ENCODE results near the gene FTMT. TPM values are rescaled to one million over a fixed set of nuclear protein-coding genes. Genes with fewer than 3 reads are reported as not detected.

FTMT gene
- total and polyA plus RNA-seq, 2 of the 4 experiments (the other 2 are of a cell fraction), result not detected

- no peak overlapping the region for H2BK120ac ChIP-seq (ENCODE audit: low read depth, low read length)
- no peak overlapping the region for H2BK5ac ChIP-seq (ENCODE audit: low read depth, low read length, poor library complexity, severe bottlenecking)
- no peak overlapping the region for H3K9ac ChIP-seq (ENCODE audit: low read depth, low read length)
- no CpG with 5 or more reads among the region's 2 CpGs for WGBS, 2 experiments (ENCODE audit: extremely low coverage in 2 of 2, insufficient read length in 1 of 2)
- no peak overlapping the region for H4K8ac ChIP-seq (ENCODE audit: low read depth in 2 of 2, low read length in 2 of 2)
- no peaks in the 10 kb centered on the region for H3K9me3 ChIP-seq (ENCODE audit: control insufficient read depth, insufficient read depth, low read length)
- H3K27ac ChIP-seq (ENCODE audit: insufficient read depth, low read length), result no peak overlapping the region
- ChIA-PET CTCF (no interaction called here), POLR2A (ENCODE audit: unreplicated experiment) (no interaction called here)
- H3K4me1 ChIP-seq (ENCODE audit: control insufficient read depth, insufficient read depth, low read length), result no peaks in the 10 kb centered on the region
- ATAC-seq (ENCODE audit: low read depth), result no peak
- H4K91ac ChIP-seq (ENCODE audit: insufficient read depth, low read depth, low read length), result no peak overlapping the region
- H3K14ac ChIP-seq (replicated peaks; ENCODE audit: low read depth, low read length), result no peak overlapping the region
- H2BK20ac ChIP-seq (ENCODE audit: low read depth, low read length), result no peak overlapping the region
- intact Hi-C loops (cut with micrococcal nuclease), result no loop called here
- no peaks in the 10 kb centered on the region for H4K20me1 ChIP-seq (ENCODE audit: insufficient read depth, low read length)
- no peak overlapping the region for H3K4me3 ChIP-seq (ENCODE audit: insufficient read depth, low read depth, low read length)
- no TSS peak for BruUV-seq (replicated peaks)
- 0 out of 2 replicates have a peak, but pooled peaks cover 1% of the 10 kb centered on the region for H3K27me3 ChIP-seq (ENCODE audit: control insufficient read depth, insufficient read depth, low read length)
- no peak overlapping the region for H2AK9ac ChIP-seq (replicated peaks; ENCODE audit: low read depth, low read length, poor library complexity)
- H3K23ac ChIP-seq (ENCODE audit: low read depth, low read length), result no peak overlapping the region
- in situ Hi-C loops (cut with MboI; ENCODE audit: low sequenced_read_pairs), result no loop called here
- no peaks in the 10 kb centered on the region for H3K36me3 ChIP-seq (ENCODE audit: control insufficient read depth, insufficient read depth, low read length)
- no peak overlapping the region for H3K4me2 ChIP-seq (ENCODE audit: low read depth, low read length)
- TF ChIP-seq NFE2L2 (IDR thresholded peaks at IDR 0.05; ENCODE audit: low read depth, low read length) (no peak), CHD1 (IDR thresholded peaks at IDR 0.05; ENCODE audit: low read depth, low read length) (no peak), RFX5 (IDR thresholded peaks at IDR 0.05; ENCODE audit: low read depth, low read length) (no peak), POLR2A (IDR thresholded peaks at IDR 0.05; ENCODE audit: low read depth, low read length) (no peak), BHLHE40 (IDR thresholded peaks at IDR 0.05; ENCODE audit: low read depth, low read length) (no peak), FOS (IDR thresholded peaks at IDR 0.05; ENCODE audit: low read depth, low read length) (no peak), SMC3 (IDR thresholded peaks at IDR 0.05; ENCODE audit: low read depth, low read length) (no peak), MAFK (IDR thresholded peaks at IDR 0.05; ENCODE audit: low read depth, low read length) (no peak), MXI1 (IDR thresholded peaks at IDR 0.05; ENCODE audit: borderline replicate concordance, low read depth, low read length) (no peak), CTCF (conservative IDR thresholded peaks at IDR 0.05; ENCODE audit: low read depth, low read length) (no peak), USF2 (IDR thresholded peaks at IDR 0.05; ENCODE audit: low read depth, low read length) (no peak), RAD21 (IDR thresholded peaks at IDR 0.05; ENCODE audit: low read length) (no peak), RCOR1 (IDR thresholded peaks at IDR 0.05; ENCODE audit: insufficient replicate concordance, low read length) (no peak), ELK1 (IDR thresholded peaks at IDR 0.05; ENCODE audit: borderline replicate concordance, low read depth, low read length) (no peak), MAZ (IDR thresholded peaks at IDR 0.05; ENCODE audit: borderline replicate concordance, low read depth, low read length) (no peak), CEBPB (IDR thresholded peaks at IDR 0.05; ENCODE audit: low read depth, low read length) (no peak)
- no peak for DNase-seq
- no peak overlapping the region for H2AFZ ChIP-seq (replicated peaks; ENCODE audit: low read length, poor library complexity)
- H4K5ac ChIP-seq (ENCODE audit: low read depth, low read length), result no peak overlapping the region
- no peak overlapping the region for H3K56ac ChIP-seq (ENCODE audit: extremely low read depth, insufficient read depth, low read length)
- dilution Hi-C loops (cut with HindIII; ENCODE audit: low sequenced_read_pairs, unreplicated experiment), result no loop called here
- no peak overlapping the region for H2BK15ac ChIP-seq (ENCODE audit: low read depth, low read length)
- no peak overlapping the region for H2AK5ac ChIP-seq (ENCODE audit: low read depth, low read length)
- H3K9me1 ChIP-seq (ENCODE audit: insufficient read depth, low read length), result no peaks in the 10 kb centered on the region
- no peaks in the 10 kb centered on the region for H3K79me1 ChIP-seq (ENCODE audit: low read depth in 1 of 2, low read length in 2 of 2)
- no peak overlapping the region for H3K18ac ChIP-seq (ENCODE audit: low read depth, low read length)
- H3K4ac ChIP-seq (ENCODE audit: low read depth, low read length), result no peak overlapping the region
Measured at GRCh38 chr5:121863753-121864285, 12.1 kb downstream of the FTMT start.

Data from IMR-90 (cell line).